ENCODE results near the gene MIER3. TPM values are rescaled to one million over a fixed set of nuclear protein-coding genes. Genes with fewer than 3 reads are reported as not detected.

MIER3 gene
- total RNA-seq, 1 experiment from 2014 or later = 26.3 TPM

- no peak overlapping the region for H3K4me3 Mint-ChIP-seq (ENCODE audit: low read depth, unreplicated experiment)
- H3K27me3 Mint-ChIP-seq (ENCODE audit: unreplicated experiment) = no peaks in the 10 kb centered on the region
- H3K27ac Mint-ChIP-seq (ENCODE audit: unreplicated experiment) = no peak overlapping the region
- no peaks in the 10 kb centered on the region for H3K9me3 Mint-ChIP-seq (ENCODE audit: low read depth, unreplicated experiment)
- DNase-seq = no peak
- intact Hi-C loops (cut with micrococcal nuclease; ENCODE audit: unreplicated experiment) = no loop called here
- peaks cover 43% of the 10 kb centered on the region for H3K36me3 Mint-ChIP-seq (ENCODE audit: insufficient read depth, unreplicated experiment)
- H3K4me1 Mint-ChIP-seq (ENCODE audit: low read depth, unreplicated experiment) = no peaks in the 10 kb centered on the region
- TF ChIP-seq, protein P1, sequence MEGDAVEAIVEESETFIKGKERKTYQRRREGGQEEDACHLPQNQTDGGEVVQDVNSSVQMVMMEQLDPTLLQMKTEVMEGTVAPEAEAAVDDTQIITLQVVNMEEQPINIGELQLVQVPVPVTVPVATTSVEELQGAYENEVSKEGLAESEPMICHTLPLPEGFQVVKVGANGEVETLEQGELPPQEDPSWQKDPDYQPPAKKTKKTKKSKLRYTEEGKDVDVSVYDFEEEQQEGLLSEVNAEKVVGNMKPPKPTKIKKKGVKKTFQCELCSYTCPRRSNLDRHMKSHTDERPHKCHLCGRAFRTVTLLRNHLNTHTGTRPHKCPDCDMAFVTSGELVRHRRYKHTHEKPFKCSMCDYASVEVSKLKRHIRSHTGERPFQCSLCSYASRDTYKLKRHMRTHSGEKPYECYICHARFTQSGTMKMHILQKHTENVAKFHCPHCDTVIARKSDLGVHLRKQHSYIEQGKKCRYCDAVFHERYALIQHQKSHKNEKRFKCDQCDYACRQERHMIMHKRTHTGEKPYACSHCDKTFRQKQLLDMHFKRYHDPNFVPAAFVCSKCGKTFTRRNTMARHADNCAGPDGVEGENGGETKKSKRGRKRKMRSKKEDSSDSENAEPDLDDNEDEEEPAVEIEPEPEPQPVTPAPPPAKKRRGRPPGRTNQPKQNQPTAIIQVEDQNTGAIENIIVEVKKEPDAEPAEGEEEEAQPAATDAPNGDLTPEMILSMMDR (IDR thresholded peaks at IDR 0.05; ENCODE audit: unreplicated experiment) = no peak
- no TSS peak for BruUV-seq (replicated peaks)
- CTCF ChIA-PET = no interaction called here
These were observed 70.4 kb downstream of the MIER3 start for GRCh38 chr5:56881571-56881970.

GRCh38 chr5:56876327-56876726, 75.6 kb downstream of the MIER3 start:
- Mint-ChIP-seq H3K9me3 (ENCODE audit: low read depth, unreplicated experiment) (no peaks in the 10 kb centered on the region), H3K4me1 (ENCODE audit: low read depth, unreplicated experiment) (no peaks in the 10 kb centered on the region), H3K36me3 (ENCODE audit: insufficient read depth, unreplicated experiment) (peaks cover 55% of the 10 kb centered on the region), H3K4me3 (ENCODE audit: low read depth, unreplicated experiment) (no peak overlapping the region), H3K27ac (ENCODE audit: unreplicated experiment) (no peak overlapping the region), H3K27me3 (ENCODE audit: unreplicated experiment) (no peaks in the 10 kb centered on the region)
- intact Hi-C loops (cut with micrococcal nuclease; ENCODE audit: unreplicated experiment) = no loop called here
- CTCF ChIA-PET = no interaction called here
- DNase-seq = no peak
- TF ChIP-seq, protein P1 (IDR thresholded peaks at IDR 0.05; ENCODE audit: unreplicated experiment) = no peak
- no TSS peak for BruUV-seq (replicated peaks)

DNA sequence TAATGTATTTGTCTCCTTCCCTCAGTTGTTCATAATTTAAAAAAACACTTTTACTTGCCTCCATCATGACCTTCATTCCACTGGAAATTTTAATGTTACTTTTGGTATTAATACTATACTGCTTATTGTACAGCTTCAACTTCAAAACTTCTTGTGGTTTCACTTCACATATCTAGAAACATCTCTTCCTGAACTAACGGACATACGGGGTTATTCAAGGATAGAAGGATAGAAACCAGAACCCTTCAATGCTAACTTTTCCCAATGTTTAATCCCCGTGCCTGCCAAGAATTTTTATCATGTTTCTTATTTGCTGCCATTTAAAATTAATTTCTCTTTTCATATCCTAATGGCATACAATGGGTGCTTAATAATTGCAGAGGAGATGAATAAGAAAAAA, 78.9 kb downstream of the MIER3 start:
- Mint-ChIP-seq H3K9me3 (ENCODE audit: low read depth, unreplicated experiment) (no peaks in the 10 kb centered on the region), H3K27ac (ENCODE audit: unreplicated experiment) (no peak overlapping the region), H3K4me1 (ENCODE audit: low read depth, unreplicated experiment) (no peaks in the 10 kb centered on the region), H3K4me3 (ENCODE audit: low read depth, unreplicated experiment) (no peak overlapping the region), H3K36me3 (ENCODE audit: insufficient read depth, unreplicated experiment) (peaks cover 63% of the 10 kb centered on the region), H3K27me3 (ENCODE audit: unreplicated experiment) (no peaks in the 10 kb centered on the region)
- TF ChIP-seq, protein P1 (IDR thresholded peaks at IDR 0.05; ENCODE audit: unreplicated experiment) = no peak
- BruUV-seq (replicated peaks) = TSS peak; percentile 2
- intact Hi-C loops (cut with micrococcal nuclease; ENCODE audit: unreplicated experiment) = no loop called here
- CTCF ChIA-PET = no interaction called here
- DNase-seq = no peak

DNA sequence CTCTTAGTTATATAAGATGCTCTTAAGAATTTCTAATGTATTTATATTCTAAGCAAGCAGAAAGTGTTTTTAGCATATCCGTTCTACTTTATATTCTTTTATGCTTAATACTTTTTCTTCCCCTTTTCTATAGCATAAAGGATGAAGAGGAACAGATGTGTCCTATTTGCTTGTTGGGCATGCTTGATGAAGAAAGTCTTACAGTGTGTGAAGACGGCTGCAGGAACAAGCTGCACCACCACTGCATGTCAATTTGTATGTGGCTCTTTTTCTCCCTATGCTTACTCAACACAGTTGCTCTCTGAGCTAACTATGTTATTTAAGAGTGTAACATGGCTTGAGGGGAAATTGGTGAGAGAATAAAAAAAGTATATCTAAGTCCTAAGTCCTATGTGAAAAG, 80.1 kb downstream of the MIER3 start:
- Mint-ChIP-seq H3K36me3 (ENCODE audit: insufficient read depth, unreplicated experiment) (peaks cover 65% of the 10 kb centered on the region), H3K4me1 (ENCODE audit: low read depth, unreplicated experiment) (no peaks in the 10 kb centered on the region), H3K9me3 (ENCODE audit: low read depth, unreplicated experiment) (no peaks in the 10 kb centered on the region), H3K4me3 (ENCODE audit: low read depth, unreplicated experiment) (no peak overlapping the region), H3K27me3 (ENCODE audit: unreplicated experiment) (no peaks in the 10 kb centered on the region), H3K27ac (ENCODE audit: unreplicated experiment) (peak overlapping the region; percentile 2)
- CTCF ChIA-PET = no interaction called here
- intact Hi-C loops (cut with micrococcal nuclease; ENCODE audit: unreplicated experiment) = no loop called here
- DNase-seq = no peak
- BruUV-seq (replicated peaks) = no TSS peak
- TF ChIP-seq, protein P1 (IDR thresholded peaks at IDR 0.05; ENCODE audit: unreplicated experiment) = no peak

Other genes with a start within 250 kb of the MIER3 start
- 32.9 and 33.1 TPM in 2 replicates for gene MAP3K1, start 136.6 kb downstream of the MIER3 start, total RNA-seq (2022)
- 11.1 and 11.9 TPM in 2 replicates for gene SETD9, start 42.5 kb downstream of the MIER3 start, total RNA-seq (2022)
- 105 and 107 TPM in 2 replicates for gene GPBP1, start 221.9 kb upstream of the MIER3 start, total RNA-seq (2022)

Measured in Calu3 (cell line).